ENCODE data around the gene CCDC171.

GRCh38 chr9:15764131-15764530 lies 211.3 kb downstream of the CCDC171 start:
- no peak for TF ChIP-seq SP1 (CRISPR knock-in tag; conservative IDR thresholded peaks at IDR 0.05)
- no peak for TF ChIP-seq ZNF425 (CRISPR knock-in tag; conservative IDR thresholded peaks at IDR 0.05)
- TF ChIP-seq ZSCAN18 (CRISPR knock-in tag; IDR thresholded peaks at IDR 0.05), result no peak
- no peak for TF ChIP-seq CTCF (IDR thresholded peaks at IDR 0.05)
- no peak for TF ChIP-seq USF2 (CRISPR knock-in tag; IDR thresholded peaks at IDR 0.05)
- TF ChIP-seq MAX (CRISPR knock-in tag; IDR thresholded peaks at IDR 0.05), result no peak
- TF ChIP-seq ATF3 (CRISPR knock-in tag; conservative IDR thresholded peaks at IDR 0.05), result no peak
